Measurements from ENCODE around the gene SLC9A9.

Gene SLC9A9

DNA sequence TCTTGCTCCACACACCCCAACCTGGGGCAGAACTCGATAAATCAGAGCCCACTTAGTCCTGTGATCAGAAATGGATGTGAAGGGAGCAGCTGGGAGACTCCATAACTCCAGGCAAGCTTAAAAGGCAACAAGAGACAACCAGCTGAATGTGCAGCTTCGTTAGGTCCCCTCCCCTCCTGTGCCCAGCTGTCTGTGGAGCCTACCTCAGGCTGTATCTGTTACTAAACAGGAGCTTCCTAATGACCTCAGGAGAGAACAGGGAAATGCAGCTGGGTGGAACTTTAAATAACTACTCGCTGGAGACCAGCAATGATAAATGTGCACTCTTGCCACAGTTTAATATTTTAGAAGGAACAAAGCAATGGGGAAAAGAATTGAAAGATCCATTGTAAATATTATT, 25.9 kb downstream of the SLC9A9 start:
- TF ChIP-seq ESRRG (CRISPR knock-in tag; IDR thresholded peaks at IDR 0.05) (no peak), ZNF8 (CRISPR knock-in tag; IDR thresholded peaks at IDR 0.05) (no peak)
- TF ChIP-seq, protein P1, sequence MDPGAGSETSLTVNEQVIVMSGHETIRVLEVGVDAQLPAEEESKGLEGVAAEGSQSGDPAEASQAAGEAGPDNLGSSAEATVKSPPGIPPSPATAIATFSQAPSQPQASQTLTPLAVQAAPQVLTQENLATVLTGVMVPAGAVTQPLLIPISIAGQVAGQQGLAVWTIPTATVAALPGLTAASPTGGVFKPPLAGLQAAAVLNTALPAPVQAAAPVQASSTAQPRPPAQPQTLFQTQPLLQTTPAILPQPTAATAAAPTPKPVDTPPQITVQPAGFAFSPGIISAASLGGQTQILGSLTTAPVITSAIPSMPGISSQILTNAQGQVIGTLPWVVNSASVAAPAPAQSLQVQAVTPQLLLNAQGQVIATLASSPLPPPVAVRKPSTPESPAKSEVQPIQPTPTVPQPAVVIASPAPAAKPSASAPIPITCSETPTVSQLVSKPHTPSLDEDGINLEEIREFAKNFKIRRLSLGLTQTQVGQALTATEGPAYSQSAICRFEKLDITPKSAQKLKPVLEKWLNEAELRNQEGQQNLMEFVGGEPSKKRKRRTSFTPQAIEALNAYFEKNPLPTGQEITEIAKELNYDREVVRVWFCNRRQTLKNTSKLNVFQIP (CRISPR knock-in tag; IDR thresholded peaks at IDR 0.05; ENCODE audit: borderline replicate concordance, low read depth) = no peak
- ATAC-seq = no peak

DNA sequence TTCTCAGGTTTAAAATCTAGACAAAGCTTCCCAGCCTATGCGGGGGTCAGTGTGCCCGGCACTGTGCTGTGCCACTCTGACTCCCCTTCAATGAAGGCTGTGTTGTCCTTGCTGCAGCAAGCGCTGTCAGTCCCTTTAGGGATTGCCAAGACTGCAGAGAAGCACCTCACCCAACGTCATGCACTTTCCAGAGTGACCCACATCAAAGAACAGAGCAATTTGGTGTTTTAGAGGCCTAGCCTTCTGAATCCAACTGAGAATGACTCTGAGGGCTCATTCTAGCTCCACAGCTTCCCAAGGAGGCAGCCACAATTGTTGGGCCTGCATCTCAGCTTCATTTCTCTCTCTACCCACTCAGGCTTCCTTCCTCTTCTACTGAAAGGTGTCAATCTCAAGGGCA, 26.4 kb downstream of the SLC9A9 start:
- TF ChIP-seq ZNF565 (CRISPR knock-in tag; conservative IDR thresholded peaks at IDR 0.05; ENCODE audit: low read depth) = no peak
- no peak for TF ChIP-seq GLIS3 (CRISPR knock-in tag; IDR thresholded peaks at IDR 0.05)
- TF ChIP-seq ARNTL (CRISPR knock-in tag; IDR thresholded peaks at IDR 0.05; ENCODE audit: borderline replicate concordance, low read depth) = no peak
- TF ChIP-seq, protein P1 (CRISPR knock-in tag; IDR thresholded peaks at IDR 0.05; ENCODE audit: borderline replicate concordance, low read depth) = no peak
- no peak for TF ChIP-seq ZFP3 (CRISPR knock-in tag; IDR thresholded peaks at IDR 0.05)
- no peak for TF ChIP-seq SNAI2 (CRISPR knock-in tag; IDR thresholded peaks at IDR 0.05)
- TF ChIP-seq ZNF70 (CRISPR knock-in tag; IDR thresholded peaks at IDR 0.05) = no peak
- no peak for TF ChIP-seq ISL1 (CRISPR knock-in tag; IDR thresholded peaks at IDR 0.05)
- no peak for TF ChIP-seq PPARA (CRISPR knock-in tag; IDR thresholded peaks at IDR 0.05; ENCODE audit: borderline replicate concordance)
- TF ChIP-seq ESRRG (CRISPR knock-in tag; IDR thresholded peaks at IDR 0.05) = no peak
- no peak for TF ChIP-seq RARB (CRISPR knock-in tag; IDR thresholded peaks at IDR 0.05)
- TF ChIP-seq, protein P2, sequence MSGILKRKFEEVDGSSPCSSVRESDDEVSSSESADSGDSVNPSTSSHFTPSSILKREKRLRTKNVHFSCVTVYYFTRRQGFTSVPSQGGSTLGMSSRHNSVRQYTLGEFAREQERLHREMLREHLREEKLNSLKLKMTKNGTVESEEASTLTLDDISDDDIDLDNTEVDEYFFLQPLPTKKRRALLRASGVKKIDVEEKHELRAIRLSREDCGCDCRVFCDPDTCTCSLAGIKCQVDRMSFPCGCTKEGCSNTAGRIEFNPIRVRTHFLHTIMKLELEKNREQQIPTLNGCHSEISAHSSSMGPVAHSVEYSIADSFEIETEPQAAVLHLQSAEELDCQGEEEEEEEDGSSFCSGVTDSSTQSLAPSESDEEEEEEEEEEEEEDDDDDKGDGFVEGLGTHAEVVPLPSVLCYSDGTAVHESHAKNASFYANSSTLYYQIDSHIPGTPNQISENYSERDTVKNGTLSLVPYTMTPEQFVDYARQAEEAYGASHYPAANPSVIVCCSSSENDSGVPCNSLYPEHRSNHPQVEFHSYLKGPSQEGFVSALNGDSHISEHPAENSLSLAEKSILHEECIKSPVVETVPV (CRISPR knock-in tag; IDR thresholded peaks at IDR 0.05) = no peak
- no peak for TF ChIP-seq CSDC2 (CRISPR knock-in tag; IDR thresholded peaks at IDR 0.05)
- TF ChIP-seq, protein P3, sequence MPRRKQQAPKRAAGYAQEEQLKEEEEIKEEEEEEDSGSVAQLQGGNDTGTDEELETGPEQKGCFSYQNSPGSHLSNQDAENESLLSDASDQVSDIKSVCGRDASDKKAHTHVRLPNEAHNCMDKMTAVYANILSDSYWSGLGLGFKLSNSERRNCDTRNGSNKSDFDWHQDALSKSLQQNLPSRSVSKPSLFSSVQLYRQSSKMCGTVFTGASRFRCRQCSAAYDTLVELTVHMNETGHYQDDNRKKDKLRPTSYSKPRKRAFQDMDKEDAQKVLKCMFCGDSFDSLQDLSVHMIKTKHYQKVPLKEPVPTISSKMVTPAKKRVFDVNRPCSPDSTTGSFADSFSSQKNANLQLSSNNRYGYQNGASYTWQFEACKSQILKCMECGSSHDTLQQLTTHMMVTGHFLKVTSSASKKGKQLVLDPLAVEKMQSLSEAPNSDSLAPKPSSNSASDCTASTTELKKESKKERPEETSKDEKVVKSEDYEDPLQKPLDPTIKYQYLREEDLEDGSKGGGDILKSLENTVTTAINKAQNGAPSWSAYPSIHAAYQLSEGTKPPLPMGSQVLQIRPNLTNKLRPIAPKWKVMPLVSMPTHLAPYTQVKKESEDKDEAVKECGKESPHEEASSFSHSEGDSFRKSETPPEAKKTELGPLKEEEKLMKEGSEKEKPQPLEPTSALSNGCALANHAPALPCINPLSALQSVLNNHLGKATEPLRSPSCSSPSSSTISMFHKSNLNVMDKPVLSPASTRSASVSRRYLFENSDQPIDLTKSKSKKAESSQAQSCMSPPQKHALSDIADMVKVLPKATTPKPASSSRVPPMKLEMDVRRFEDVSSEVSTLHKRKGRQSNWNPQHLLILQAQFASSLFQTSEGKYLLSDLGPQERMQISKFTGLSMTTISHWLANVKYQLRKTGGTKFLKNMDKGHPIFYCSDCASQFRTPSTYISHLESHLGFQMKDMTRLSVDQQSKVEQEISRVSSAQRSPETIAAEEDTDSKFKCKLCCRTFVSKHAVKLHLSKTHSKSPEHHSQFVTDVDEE (CRISPR knock-in tag; IDR thresholded peaks at IDR 0.05) = no peak
- no peak for TF ChIP-seq OSR1 (CRISPR knock-in tag; IDR thresholded peaks at IDR 0.05)
- ATAC-seq = no peak

DNA sequence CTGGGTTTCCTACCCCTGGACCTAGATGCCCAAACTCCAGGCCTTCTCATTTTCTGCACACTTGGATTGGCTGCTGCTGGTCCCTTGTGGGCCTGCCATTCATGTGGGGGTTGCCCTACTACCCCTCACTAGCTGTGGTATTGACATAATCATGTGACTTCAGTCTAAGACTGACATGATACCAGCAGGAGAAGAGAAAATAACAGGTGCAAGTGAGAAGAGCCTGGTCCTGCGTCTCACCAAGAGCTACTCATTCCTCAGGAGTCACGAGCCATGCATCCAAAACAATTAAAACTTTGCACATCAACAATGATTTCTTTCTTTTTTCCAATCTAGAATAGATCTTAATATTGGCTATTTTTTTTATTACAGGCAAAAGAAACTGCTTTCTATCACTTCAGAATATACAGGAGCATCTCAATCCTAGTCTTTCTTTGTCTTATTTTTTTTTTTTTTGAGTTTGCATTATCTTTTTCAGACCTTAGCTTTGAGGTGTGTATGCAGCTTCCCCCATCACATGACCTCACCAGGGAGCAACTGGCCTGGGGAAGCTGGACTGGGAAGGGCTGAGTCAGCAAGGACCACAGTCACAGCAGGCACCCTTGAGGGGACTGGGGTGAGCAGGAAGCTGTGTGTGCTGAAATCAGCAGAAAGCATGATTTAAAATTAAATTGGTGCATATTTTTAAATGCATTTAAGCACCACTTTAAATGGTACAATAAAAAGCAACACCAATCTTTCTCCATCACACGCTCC, 27.6 kb downstream of the SLC9A9 start:
- no peak for TF ChIP-seq ISL1 (CRISPR knock-in tag; IDR thresholded peaks at IDR 0.05)
- no peak for TF ChIP-seq ZNF70 (CRISPR knock-in tag; IDR thresholded peaks at IDR 0.05)
- TF ChIP-seq PPARA (CRISPR knock-in tag; IDR thresholded peaks at IDR 0.05; ENCODE audit: borderline replicate concordance) = no peak
- no peak for ATAC-seq

DNA sequence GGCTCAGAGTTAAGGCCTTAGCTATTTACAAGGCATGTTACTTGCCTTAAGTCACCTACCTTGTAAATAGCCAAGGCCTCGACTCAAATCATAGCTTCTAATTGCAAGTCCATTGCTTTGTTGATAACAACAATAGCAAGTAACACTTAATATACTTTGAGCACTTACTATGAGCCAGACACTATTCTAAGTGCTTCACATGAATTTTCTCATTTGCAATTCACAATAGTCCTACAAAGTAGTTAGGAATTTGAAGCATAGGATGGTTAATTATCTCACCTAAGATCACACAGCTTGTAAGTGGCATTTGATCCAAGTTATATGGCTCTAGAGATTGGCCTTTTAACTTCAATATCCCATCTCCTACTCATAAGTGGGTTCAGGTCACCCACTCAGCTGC, 28.4 kb downstream of the SLC9A9 start:
- TF ChIP-seq TCF4 (CRISPR knock-in tag; IDR thresholded peaks at IDR 0.05; ENCODE audit: borderline replicate concordance) = no peak
- TF ChIP-seq, protein P1 (CRISPR knock-in tag; IDR thresholded peaks at IDR 0.05; ENCODE audit: borderline replicate concordance, low read depth) = no peak
- ATAC-seq = no peak
